ENCODE measurements around the gene DPYD. TPM values are rescaled to one million over a fixed set of nuclear protein-coding genes. Genes with fewer than 3 reads are reported as not detected.

Gene DPYD
- total RNA-seq, 1 donor from 2014 or later = 8.5 TPM

- DNase-seq (ENCODE audit: extremely low spot score, unreplicated experiment) = no peak
- no peaks in the 10 kb centered on the region for H3K36me3 Mint-ChIP-seq
- peaks cover 3% of the 10 kb centered on the region for H3K9me3 Mint-ChIP-seq
- H3K27ac Mint-ChIP-seq = no peak overlapping the region
- peaks cover 6% of the 10 kb centered on the region for H3K4me1 Mint-ChIP-seq (ENCODE audit: unreplicated experiment)
- TF ChIP-seq CTCF (conservative IDR thresholded peaks at IDR 0.05) = no peak
- no peaks in the 10 kb centered on the region for H3K27me3 Mint-ChIP-seq
- H3K4me3 Mint-ChIP-seq = no peak overlapping the region
Observed at GRCh38 chr1:97516588-97516987, 404.2 kb downstream of the DPYD start.

- Mint-ChIP-seq H3K9me3 (no peaks in the 10 kb centered on the region), H3K4me1 (ENCODE audit: unreplicated experiment) (no peaks in the 10 kb centered on the region), H3K27me3 (no peaks in the 10 kb centered on the region), H3K4me3 (no peak overlapping the region), H3K27ac (no peak overlapping the region), H3K36me3 (no peaks in the 10 kb centered on the region)
- no peak for DNase-seq (ENCODE audit: extremely low spot score, unreplicated experiment)
- TF ChIP-seq CTCF (conservative IDR thresholded peaks at IDR 0.05) = no peak
Observed at GRCh38 chr1:97508653-97509218, 412.1 kb downstream of the DPYD start.

GRCh38 chr1:97507863-97508262 is 413.0 kb downstream of the DPYD start:
- DNase-seq (ENCODE audit: extremely low spot score, unreplicated experiment) = no peak
- Mint-ChIP-seq H3K27me3 (no peaks in the 10 kb centered on the region), H3K36me3 (no peaks in the 10 kb centered on the region), H3K27ac (no peak overlapping the region), H3K4me1 (ENCODE audit: unreplicated experiment) (no peaks in the 10 kb centered on the region), H3K9me3 (no peaks in the 10 kb centered on the region), H3K4me3 (no peak overlapping the region)
- no peak for TF ChIP-seq CTCF (conservative IDR thresholded peaks at IDR 0.05)

- H3K4me1 Mint-ChIP-seq (ENCODE audit: unreplicated experiment) = no peaks in the 10 kb centered on the region
- no peak for TF ChIP-seq CTCF (conservative IDR thresholded peaks at IDR 0.05)
- H3K27ac Mint-ChIP-seq = no peak overlapping the region
- no peaks in the 10 kb centered on the region for H3K27me3 Mint-ChIP-seq
- H3K4me3 Mint-ChIP-seq = no peak overlapping the region
- no peaks in the 10 kb centered on the region for H3K9me3 Mint-ChIP-seq
- no peak for DNase-seq (ENCODE audit: extremely low spot score, unreplicated experiment)
- H3K36me3 Mint-ChIP-seq = no peaks in the 10 kb centered on the region
Observed at GRCh38 chr1:97506368-97506767, 414.5 kb downstream of the DPYD start.

- no peak for TF ChIP-seq CTCF (conservative IDR thresholded peaks at IDR 0.05)
- Mint-ChIP-seq H3K4me3 (no peak overlapping the region), H3K36me3 (no peaks in the 10 kb centered on the region), H3K4me1 (ENCODE audit: unreplicated experiment) (no peaks in the 10 kb centered on the region), H3K27ac (no peak overlapping the region), H3K9me3 (no peaks in the 10 kb centered on the region), H3K27me3 (no peaks in the 10 kb centered on the region)
- DNase-seq (ENCODE audit: extremely low spot score, unreplicated experiment) = no peak
Observed at GRCh38 chr1:97505816-97506215, 415.0 kb downstream of the DPYD start.

GRCh38 chr1:97505289-97505688 is 415.5 kb downstream of the DPYD start:
- Mint-ChIP-seq H3K4me1 (ENCODE audit: unreplicated experiment) (no peaks in the 10 kb centered on the region), H3K36me3 (no peaks in the 10 kb centered on the region), H3K27ac (no peak overlapping the region), H3K9me3 (no peaks in the 10 kb centered on the region), H3K27me3 (no peaks in the 10 kb centered on the region), H3K4me3 (no peak overlapping the region)
- no peak for DNase-seq (ENCODE audit: extremely low spot score, unreplicated experiment)
- no peak for TF ChIP-seq CTCF (conservative IDR thresholded peaks at IDR 0.05)
